HG03469 (cell line): ENCODE results near the gene CLCN5.

Source experiments
- ATAC-seq: cut with Tn5 transposase; IDR thresholded peaks from one replicate; pipeline ENCODE4 v1.9.1; 2021; ENCODE audit warnings: mild to moderate bottlenecking, moderate library complexity, moderate number of reproducible peaks; ENCODE audit not compliant: unreplicated experiment

CLCN5 gene

DNA sequence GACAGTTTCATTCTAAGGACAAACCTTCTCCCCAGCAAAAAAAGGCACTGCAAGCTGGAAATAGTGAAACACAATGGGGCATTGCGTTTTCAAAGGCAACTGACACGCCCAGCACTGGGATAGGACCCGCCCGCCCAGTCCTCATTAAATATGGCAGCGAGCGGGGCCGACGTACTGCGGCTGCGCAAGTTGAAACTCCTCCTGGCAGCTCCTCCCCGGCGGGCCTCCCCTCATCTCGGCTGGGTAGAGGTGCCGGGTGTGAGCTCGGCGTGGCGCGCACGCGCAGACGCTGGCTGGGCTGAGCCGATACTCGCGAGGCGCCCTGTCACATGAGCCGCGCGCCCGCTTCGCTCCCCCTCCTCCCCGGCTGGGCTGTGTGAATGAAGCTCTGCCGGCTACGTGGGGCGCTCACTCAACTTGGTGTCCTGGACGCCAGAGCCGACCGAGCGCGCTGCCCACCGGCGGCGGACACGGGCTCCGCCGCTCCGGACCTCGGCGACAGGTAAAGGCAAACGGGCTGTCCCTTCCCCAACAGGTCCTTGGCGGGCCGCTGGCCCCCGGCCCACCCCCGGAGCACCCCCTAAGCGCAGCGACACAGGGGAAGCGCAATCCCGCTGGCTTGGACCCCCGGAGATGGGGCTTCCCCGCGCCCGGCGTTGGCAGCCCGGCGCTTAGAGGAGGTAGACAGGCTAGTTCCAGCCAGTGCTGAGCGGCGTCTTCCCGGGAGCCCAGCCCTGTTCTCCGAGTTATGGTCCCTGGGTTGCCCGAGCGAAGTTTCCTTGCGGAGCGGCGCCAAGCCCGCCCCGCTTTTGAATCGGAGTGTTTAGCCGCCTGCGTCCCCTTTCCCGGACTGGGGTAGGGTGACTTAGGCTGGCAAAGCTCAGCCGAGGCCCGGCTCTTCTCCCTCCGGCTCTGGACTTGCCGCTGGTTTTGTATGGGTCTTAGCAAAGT, at the start of gene CLCN5:
TSS of gene CLCN5 (plus strand) at position 306 of the 951 bp plus-strand sequence. CDS start 2,703 bp downstream, outside the sequence.
- ATAC-seq: peak; percentile 93

DNA sequence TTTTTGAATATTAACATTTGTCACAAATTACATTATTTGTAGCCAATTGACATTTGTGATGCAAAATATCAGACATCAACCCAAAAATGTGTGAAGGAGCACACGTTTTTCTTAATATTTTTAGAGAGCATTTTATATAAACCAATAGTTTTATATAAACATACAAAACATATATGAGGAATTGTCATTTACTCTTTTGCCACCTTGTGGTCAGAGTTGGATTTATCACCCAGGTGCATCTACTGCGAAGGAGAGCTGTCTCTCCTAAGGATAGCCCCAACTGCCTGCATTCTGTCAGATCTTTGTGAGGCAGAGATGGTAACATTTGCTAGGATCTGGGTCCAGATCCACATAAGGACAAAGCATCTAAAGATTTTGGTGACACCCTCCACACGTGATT, 45.6 kb upstream of the CLCN5 start:
- ATAC-seq: no peak

DNA sequence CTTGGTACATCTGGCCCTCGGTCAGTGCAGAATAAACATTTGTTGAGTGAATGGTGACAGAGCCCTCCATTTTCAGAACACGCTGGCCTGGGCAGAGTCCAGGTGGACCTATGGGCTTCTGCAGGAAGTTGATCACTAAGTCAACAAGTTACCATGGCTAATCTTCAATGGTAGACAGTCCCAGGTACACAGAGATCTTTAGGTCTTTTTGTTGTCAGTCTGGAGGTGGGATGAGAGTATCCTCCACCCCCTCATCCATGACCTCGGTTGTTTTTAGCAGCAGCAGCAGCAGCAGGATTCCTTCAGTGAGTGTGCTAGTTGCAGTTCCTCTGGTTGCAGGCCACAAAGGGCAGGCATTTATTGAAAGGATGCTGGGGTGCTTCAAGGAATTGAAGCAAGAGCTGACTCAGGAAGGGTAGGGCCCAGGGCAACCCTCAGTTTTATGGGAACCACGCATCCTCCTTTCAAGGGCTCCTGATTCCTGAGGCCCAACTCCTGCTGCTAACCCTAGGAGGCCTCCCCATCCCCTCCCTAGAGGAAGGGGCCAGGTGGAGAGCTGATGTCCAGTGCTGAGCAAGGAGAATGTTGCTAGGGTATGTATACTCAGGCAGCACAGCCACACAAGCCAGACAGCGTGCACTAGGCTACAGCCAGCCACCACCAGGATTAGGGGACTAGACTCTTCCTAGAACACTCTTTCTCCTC, 44.8 kb upstream of the CLCN5 start:
- no peak for ATAC-seq

DNA sequence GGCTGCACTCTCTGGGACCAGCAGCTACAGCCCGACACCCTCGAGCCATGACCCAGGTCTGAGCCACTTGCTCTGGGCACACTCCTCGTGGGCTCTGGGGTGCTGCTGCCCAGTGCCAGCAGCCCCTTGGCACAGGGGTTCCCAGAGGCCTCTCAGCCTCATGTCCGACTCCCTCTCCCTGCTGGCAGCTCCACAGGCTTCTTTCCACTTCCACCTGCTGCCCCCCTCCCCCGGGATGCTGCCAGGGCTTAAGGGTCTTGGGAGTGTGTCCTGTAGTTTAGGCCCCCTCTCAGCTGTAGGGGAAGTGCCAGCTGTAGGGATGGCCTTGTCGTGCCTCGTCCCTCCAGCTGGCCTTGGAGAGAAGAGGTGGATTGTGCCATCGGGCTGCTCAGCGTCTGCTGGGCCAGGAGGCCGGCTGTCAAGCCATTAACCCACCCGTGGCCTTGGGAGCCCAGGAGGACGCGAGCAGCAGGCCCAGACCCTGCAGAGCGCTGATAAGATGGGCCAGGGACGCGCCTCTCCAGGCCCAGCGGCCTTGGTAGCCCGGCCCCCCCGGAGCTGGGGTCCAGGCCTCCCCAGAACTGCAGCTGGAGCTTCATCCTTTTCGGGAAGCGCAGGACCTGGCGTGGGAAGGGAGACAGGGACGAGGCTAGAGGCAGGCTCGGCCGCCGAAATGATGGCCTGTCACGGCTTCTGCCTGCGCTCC, 44.1 kb upstream of the CLCN5 start:
- no peak for ATAC-seq

DNA sequence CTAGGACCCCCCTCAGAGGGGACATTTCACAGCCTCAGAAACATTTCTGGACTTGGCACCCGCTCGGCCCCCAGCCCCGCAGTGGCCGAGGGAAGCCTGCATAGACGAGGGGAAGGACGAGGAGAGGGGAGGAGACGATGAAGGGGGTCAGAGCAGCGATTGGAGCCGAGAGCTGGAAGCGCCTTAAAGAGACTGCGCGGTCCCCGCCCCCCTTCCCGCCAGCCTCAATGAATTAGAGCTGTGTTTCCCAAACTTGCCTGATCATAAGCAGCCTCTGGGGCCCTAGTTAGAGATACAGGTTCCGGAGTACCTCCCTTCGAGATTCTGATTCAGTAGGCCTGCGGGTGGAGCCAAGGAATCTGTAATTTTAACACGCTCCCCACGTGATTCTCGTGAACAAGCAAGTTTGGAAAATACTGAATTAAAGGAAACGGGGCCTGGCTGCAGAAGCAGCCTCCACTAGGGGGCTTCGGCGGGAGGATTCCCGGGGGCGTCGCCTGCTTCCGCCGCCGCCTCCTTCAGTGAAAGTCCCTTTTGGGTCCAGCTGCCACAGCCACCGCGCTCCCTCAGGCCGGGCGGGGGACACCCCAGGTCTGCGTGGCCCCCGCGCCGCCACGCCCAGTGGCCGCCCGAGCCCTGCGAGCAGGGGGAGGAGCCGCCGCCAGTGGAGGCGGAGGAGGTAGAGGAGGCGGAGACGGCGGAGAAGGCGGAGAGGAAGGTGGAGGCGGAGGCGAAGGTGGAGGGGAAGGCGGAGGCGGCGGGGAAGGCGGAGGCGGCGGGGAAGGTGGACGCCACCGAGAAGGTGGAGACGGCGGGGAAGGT, 43.4 kb upstream of the CLCN5 start, which contains the start of gene USP27X:
TSS of gene USP27X (plus strand) at position 651 of the 822 bp plus-strand sequence. CDS start 824 bp downstream, outside the sequence.
- peak; percentile 79 for ATAC-seq

DNA sequence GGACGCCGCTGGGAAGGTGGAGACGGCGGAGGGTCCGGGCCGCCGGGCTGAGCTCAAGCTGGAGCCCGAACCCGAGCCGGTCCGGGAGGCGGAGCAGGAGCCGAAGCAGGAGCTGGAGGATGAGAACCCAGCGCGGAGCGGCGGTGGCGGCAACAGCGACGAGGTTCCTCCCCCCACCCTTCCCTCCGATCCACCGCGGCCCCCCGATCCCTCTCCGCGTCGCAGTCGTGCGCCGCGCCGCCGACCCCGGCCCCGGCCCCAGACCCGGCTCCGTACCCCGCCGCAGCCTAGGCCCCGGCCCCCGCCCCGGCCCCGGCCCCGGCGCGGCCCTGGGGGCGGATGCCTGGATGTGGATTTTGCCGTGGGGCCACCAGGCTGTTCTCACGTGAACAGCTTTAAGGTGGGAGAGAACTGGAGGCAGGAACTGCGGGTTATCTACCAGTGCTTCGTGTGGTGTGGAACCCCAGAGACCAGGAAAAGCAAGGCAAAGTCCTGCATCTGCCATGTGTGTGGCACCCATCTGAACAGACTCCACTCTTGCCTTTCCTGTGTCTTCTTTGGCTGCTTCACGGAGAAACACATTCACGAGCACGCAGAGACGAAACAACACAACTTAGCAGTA, 42.6 kb upstream of the CLCN5 start:
- ATAC-seq: no peak

DNA sequence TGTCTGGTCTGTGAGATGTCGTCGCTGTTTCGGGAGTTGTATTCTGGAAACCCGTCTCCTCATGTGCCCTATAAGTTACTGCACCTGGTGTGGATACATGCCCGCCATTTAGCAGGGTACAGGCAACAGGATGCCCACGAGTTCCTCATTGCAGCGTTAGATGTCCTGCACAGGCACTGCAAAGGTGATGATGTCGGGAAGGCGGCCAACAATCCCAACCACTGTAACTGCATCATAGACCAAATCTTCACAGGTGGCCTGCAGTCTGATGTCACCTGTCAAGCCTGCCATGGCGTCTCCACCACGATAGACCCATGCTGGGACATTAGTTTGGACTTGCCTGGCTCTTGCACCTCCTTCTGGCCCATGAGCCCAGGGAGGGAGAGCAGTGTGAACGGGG, 41.7 kb upstream of the CLCN5 start:
- no peak for ATAC-seq

DNA sequence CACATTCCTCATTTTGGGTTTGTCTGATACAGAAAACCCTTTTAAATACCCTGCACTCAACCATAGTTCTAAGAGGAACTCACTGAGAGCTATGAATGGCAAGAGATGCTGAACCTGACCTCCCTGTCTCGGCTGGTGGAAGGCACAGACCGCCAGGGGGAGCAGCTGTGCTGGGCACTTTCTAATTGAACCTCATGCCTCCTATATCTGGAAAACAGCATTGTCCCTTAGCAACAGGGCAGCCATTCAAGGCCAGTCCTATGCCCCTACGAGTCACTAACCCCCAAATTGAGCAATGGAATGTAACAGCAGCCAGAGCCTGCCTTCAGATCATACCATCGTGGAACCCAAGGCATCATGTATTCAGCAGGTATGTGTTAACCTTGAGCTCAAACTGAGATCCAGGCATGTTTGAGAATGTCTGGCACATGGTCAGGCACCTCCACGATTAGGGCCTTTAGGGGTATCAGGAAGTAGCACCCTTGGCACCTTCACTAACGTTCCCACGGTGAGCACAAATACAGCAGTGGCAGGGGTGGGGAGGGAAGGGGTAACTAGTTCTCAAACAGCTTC, 38.0 kb upstream of the CLCN5 start:
- no peak for ATAC-seq

DNA sequence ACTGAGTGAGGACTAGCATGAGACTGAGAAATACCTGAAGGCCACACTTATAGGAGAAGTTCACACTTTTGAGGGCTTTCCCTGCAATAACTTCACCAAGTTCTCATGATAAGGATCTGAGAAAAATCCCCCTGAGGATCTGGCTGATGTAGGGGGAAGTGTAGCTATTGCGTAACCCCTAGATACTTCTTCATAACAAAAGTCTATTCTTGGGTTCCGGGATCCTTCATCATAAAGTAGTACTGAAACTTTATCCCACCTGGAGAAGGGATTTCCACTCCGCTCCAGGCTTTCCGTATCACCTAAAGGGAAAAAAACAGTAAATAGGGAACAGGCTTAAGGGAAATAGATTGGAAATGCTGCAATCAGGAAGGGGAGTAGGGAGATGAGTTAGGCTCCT, 29.9 kb upstream of the CLCN5 start:
- ATAC-seq: no peak

DNA sequence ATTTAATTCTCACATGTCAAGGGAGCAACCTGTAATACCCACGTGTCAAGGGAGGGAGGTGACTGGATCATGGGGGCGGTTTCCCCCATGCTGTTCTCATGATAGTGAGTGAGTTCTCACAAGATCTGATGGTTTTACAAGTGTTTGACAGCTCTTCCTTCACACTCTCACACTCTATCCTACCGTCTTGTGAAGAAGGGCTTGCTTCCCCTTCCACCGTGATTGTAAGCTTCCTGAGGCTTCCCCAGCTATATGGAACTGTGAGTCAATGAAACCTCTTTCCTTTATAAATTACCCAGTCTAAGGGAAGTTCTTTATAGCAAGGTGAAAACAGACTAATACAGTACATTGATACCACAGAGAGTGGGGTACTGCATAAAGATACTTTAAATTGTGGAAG, 25.4 kb upstream of the CLCN5 start:
- ATAC-seq: no peak

DNA sequence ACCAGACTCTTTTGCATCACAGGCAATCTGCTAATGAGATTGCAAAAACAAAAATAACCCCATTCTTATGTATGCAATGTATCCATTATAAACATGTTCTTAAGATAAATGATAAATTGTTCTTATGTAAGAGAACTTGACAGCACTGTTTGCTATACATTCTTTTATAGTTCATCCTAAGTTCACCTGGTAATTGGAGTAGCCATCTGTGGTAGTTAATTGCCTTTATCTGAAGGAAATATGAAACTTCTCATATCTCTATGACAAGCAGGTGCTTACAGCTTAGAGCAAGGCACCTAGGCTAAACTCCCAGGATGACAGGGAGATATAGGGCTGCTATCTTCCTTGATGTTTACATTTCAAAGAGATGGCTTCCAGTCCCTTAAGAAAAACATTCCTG, 21.3 kb upstream of the CLCN5 start:
- no peak for ATAC-seq

DNA sequence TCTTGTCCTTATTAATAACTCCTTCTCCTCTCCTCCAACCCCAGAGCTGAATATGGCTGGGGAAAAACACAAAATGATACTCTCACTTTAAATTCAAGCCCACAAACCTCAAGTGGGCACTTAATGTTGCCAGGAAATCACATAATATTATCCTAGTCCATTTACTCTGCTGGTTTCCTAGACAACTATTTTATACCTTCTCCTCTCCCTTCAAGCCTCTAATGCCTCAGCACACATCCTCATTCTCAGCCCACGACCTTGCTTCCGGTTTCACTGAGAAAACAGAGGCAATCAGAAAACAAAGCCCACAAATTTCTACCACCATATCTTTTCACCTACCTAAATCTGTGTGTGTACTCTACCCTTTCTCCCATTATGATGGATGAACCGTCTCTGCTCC, 12.1 kb upstream of the CLCN5 start:
- peak; percentile 83 for ATAC-seq

DNA sequence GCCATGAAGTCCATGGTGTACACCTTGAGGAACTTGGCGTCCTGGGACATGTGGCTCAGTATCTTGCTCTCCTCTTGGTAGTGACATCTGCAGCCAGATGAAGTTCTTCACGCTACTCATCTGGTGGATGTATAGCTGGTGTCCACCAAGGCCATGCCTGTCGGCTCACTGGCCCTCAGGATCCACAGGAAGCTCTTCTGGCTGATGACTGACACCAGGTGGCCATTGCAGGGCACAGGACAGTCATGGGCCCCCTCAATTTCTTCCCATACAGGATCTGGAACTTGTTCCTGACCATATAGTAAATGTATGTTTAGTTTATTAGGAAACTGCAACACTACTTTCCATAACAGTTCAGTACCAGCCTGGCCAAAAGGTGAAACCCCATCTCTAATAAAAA, 10.3 kb upstream of the CLCN5 start:
- no peak for ATAC-seq

DNA sequence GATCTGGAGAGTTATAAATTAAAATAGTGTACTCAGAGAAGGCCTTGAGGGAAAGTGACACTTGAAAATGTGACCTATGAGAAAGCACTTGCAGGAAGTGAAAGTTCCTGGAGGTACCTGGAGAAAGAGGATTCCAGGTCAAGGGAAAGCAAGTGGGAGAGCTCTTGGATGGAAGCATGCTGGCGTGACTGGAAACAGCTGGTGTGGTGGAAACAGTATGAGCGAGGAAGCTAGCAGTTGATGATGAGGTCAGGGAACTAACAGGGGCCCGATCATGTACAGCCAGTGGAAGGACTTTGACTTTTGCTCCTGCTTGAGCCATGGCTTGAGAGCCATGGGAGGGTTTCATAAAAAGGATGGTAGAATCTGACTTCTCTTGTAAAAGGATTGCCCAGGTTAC, 9.5 kb upstream of the CLCN5 start:
- no peak for ATAC-seq

DNA sequence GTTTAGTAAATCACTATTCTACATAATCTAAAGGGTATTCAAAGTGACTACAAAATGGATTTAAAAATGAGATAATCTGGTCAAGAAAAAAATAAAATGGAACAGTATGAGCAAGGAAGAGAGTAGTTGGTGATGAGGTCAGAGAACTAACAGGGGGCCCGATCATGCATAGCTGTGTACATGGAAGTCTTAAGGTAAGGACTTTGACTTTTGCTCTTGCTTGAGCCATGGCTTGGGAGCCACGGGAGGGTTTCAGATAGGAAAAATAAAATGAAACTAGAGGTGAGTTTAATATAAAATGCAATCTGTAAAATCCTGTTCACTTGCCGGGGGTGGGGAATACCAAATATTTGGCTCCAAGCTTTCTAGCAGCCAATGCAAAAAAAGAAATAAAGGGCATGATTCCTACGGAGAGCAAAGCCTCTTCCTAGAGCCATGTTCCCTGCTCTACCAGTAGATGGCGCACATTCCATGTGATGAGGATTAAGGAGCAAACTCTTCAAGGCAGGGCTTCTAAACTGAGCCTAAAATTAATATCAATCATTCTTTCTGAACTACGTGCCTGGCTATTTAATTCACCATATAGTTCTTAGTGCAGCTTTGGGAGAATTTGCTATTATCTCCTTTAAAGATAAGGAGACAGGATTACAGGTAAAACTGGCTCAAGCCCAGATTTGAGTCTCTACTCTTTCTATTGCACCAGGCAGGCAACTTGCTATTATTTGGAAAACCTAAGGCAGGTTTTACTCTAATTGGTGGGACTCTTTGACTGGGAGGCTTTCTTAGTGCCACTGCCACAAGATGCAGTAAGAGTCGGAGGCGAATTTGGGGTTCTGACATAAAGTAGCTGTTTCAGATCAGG, 6.8 kb upstream of the CLCN5 start:
- no peak for ATAC-seq

DNA sequence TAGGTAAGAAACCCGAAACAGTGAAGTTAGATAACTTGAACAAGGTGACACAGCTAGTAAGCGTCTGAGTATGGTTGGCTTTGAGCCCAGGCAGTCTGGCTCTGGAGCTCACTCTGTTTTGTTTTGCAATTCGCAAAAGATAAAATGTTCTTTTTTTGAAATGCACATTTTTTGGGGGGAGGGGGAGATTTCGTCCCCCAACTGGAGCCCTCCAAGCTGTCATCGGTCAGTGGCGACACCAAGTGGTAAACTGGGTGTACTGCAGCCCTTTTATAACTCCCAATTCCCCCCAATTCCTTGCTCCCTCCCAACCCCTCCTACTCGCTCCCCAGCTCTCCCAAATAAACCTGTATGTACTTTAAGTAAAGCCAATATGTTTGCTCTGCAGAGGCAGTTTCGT, 2.8 kb upstream of the CLCN5 start:
- ATAC-seq: no peak

DNA sequence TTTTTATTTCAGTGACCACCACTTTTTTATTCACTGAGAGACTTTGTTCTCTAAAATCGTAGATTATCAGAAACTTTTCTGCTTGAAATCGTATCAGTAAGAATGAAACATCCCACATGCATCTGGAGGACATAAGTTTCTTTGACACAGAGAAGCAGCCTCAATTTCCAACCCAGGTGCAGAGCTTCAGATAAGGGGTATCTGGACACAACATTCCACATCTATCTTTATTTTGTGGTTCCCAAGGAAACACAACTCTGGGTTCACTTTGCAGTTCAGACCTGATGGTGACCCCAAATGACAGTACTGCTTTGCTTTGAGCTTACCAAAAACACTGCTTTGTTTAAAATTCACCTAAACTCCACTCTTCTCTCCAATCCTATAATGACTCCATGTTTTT, 1.3 kb upstream of the CLCN5 start:
- ATAC-seq: no peak

DNA sequence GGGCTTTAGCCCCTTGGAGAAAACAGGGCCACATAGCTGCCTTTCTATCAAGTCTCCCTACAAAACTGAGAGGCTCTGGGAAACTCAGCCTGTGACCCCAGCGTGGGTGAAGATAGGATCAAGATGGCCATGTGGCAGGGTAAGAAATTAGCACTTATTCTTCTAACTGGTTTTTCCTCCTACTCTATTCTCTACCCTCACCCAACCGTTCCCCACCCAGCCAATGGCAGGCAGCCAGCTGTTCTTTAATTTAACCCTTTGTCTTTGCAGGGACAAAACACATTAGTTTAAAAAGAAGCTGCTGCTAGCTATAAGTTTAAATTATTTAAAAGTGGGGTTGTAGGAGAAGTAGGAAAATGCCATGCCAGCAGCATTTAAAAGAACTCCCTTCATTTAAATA, 2.8 kb downstream of the CLCN5 start:
- ATAC-seq: no peak

DNA sequence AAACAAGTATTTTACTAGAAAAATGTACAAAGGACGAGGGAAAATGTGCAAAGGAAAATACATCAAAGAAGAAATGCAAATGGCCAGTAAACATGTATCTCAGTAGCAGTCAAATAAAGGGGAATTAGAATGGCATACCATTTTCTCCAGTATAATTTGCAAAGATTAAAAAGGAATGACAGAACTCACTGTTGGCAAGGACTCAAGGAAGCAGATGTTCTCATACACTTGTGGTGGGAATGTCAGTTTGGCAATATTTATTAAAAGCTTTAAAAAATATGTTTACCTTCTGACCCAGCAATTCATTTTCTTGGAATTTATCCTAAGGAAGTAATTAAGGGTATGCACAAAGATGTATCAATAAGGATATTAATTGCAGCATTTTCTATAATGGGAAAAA, 7.6 kb downstream of the CLCN5 start:
- ATAC-seq: no peak
